GM18499 (cell line): ENCODE measurements around the gene DSPP.
A peak's percentile ranks its signal among the peaks of the same experiment; 100 is the strongest.
"Not testable (repeated sequence)": the region's sequence is repeated elsewhere in the genome, so short reads cannot be mapped to it uniquely, and the experiment has no call there.

Source experiments
- ATAC-seq: cut with Tn5 transposase; IDR thresholded peaks from one replicate; pipeline ENCODE4 v1.9.1; 2021; ENCODE audit warnings: moderate number of reproducible peaks; ENCODE audit not compliant: insufficient read depth, unreplicated experiment

Gene DSPP

GRCh38 chr4:87608229-87608628 is at the start of gene DSPP:
Gene DSPP (plus strand): TSS chr4:87608529. CDS start chr4:87610909, 2,380 bp downstream.
- no peak for ATAC-seq

DNA sequence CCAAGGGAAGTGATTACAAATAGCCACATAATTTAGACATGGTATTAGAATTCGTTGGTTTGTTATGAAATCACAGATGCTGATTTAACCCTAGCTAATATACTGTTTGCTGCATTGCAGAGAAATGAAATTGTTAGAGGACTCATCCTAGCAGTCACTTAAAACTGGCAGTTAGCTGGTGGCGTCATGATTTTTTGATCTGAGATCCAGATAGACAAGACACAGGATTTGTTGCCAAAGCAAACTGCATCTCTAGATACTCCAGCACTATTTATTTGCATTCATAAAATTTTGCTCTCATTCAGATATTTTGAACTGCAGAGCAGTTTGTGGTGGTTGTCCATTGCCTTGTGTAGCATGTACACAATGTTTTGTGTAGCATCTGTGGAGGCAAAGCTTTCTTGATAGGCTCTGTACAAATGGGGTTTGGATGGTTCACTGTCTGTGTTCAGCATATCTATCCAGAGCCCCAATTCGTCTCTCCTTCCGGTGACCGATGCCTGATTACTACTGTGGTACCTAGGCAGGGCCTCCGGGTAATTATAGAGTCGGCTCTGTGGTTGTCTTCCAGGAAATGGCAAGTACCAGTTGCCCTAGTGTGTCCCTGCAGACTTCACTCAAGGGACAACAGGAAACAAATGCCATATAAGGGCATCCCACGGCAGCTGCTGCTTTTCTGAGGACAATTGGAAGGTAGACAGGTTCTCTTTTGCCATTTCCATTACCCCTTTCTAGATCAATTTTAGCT is 49.1 kb upstream of the DSPP start:
- peak; percentile 87 for ATAC-seq

DNA sequence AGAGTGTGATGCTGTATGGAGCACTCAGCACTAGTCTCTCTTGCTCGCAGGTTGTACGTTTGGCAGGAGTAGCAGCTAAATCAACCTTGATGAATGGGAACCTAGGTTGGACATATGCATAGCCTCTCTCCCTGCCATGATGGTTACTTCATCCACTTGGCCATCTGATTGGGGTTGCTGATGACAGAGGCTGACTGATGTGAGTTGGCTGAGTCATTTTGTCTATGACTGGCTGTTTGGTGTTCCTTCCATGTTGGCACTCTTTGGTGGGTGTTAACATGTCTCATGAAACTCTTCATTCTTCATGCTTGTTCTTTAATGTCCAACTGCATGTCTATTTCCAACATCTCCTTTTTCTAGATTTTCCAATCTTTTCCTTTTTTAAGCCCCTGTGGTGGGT is 47.5 kb upstream of the DSPP start:
- ATAC-seq: no peak

DNA sequence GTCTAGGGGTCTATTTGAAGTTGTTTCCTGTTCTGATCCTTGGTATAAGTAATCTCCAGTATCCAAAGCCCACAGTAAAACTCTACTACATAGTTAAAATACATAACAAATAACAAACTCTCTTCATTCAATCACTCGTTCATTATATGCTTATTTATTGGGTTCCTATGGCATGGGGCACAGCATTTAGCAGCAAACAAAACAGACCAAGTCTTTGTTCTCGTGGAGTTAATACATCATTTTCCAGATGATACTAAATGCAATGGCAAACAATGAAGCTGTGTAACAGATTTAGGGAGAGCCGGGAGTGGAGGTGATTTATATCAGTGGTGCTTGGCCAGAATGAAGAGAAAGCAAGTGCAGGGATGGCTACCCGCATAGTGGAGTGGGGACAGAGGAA is 42.6 kb upstream of the DSPP start:
- ATAC-seq: no peak

- no peak for ATAC-seq
These were observed 42.1 kb upstream of the DSPP start for GRCh38 chr4:87566276-87566675.

- ATAC-seq: no peak
These were observed 41.1 kb upstream of the DSPP start for GRCh38 chr4:87567191-87567590.

- no peak for ATAC-seq
These were observed 38.0 kb upstream of the DSPP start for GRCh38 chr4:87570290-87570805.

GRCh38 chr4:87574376-87574775 is 34.0 kb upstream of the DSPP start:
- not testable (repeated sequence) for ATAC-seq

GRCh38 chr4:87574996-87575395 is 33.3 kb upstream of the DSPP start:
- ATAC-seq: no peak

DNA sequence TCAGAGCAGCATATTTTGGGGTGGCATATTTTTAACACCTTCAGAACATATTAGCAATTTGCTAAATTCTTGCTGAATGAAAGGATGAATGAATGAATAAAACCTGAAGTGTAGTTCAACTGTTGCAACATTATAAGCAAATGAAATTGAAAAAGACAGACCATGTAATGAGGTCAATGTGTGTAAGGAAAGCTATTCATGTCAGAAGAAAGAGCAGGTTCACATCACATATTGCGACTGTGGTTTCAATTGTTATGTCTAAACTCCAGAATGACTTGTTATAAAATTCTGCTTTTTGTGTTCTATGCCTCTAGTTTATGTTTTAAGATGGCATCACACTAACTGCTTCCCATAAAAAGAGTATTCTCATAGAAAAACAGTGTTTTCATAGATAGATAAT is 32.9 kb upstream of the DSPP start:
- no peak for ATAC-seq

DNA sequence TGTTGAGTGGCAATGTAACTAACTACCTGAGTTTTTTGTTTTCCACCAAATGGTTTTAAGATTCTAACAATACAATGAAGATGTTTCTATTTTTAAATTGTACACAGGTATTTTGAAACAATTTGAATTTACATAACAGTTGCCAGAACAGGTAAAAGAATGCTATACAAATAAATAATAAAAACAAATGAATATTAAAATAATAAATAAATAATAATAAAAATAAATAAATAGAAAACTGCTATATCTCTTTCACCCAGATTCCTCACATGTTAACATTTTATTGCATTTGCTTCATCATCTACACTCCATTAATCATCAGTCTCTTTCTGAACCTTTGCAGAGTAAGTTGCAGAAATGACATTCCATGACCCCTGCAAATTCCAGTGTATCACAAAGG is 32.3 kb upstream of the DSPP start:
- no peak for ATAC-seq

- ATAC-seq: no peak
These were observed 28.9 kb upstream of the DSPP start for GRCh38 chr4:87579478-87579877.

DNA sequence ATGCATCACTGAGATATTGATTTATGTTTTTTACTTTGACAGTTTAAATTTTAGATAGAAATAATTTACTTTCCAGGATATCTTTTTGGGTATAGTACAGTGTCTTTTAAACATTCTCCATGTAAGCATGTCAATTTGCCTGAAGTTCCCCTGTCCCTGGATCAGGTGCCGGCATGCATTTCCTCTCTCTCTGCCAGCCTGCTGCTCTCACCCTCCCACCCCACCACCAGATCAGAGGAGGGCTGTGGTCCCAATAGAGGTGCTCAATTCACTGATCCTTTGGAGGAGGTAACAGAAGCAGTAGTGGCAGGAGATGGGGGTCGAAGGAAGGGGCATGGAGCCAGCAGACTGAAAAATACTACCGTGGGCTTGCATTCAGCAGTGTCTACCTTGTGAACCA is 28.3 kb upstream of the DSPP start:
- no peak for ATAC-seq

DNA sequence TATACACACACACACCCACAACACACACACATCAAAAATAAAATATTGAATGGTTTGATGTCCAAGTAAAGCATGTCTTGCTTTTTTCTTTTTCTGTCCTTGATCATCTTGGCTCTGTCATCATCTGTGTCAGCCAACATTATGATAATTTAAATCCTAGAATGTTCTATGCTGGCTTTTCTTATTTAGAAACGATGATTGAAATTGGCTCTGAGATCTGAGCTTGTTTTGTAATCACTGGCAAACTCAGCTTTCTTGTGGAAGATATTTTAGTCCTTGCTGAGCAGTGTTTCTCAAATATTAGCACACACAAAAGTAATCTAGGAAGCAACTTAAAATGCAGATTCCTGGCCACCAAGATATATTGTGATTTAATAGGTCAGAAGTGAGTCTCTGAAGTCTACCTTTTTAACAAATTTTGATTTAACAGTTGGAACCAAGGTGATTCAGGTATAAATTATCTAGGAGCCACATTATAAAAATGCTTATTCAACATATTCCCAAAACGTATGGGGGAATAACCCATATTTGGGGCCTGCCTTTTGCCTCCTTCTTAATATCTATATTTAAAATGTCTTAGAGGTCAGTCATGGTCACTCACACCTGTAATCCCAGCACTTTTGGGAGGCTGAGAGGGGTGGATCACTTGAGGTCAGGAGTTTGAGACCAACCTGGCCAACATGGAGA is 24.0 kb upstream of the DSPP start:
- no peak for ATAC-seq

- ATAC-seq: no peak
These were observed 18.8 kb upstream of the DSPP start for GRCh38 chr4:87589531-87589930.

DNA sequence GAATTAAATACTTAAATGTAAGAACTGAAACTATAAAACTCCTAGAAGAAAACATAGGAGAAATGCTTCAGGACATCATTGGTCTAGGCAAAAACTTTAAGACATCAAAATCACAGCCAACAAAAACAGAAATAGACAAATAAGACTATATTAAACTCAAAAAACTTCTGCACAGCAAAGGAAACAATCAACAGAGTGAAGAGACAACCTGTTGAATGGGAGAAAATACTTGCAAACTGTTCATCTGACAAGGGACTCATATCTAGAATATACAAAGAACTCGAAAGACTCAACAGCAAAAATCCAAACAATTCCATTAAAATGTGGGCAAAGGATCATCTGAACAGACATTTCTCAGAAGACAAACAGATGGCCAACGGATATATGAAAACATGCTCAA is 16.2 kb upstream of the DSPP start:
- ATAC-seq: no peak

DNA sequence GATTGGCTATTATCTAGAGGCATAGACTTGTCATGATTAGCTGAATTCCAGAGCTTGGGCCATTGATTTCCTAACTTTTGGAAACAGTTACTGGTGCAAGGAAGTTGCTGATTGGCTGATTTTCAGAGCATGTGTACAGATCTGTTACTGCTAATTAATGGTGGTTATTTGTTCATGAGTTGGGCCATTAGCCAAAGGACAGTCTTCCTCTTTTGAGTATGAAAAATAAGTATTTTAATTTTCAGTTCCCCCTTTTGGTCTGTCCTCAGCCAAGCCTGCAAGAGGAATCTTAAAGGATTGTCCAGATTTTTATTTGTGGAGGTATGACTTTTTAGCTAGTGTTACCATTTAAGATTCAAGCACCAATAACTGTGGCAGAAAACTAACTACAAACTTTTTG is 7.0 kb upstream of the DSPP start:
- no peak for ATAC-seq

DNA sequence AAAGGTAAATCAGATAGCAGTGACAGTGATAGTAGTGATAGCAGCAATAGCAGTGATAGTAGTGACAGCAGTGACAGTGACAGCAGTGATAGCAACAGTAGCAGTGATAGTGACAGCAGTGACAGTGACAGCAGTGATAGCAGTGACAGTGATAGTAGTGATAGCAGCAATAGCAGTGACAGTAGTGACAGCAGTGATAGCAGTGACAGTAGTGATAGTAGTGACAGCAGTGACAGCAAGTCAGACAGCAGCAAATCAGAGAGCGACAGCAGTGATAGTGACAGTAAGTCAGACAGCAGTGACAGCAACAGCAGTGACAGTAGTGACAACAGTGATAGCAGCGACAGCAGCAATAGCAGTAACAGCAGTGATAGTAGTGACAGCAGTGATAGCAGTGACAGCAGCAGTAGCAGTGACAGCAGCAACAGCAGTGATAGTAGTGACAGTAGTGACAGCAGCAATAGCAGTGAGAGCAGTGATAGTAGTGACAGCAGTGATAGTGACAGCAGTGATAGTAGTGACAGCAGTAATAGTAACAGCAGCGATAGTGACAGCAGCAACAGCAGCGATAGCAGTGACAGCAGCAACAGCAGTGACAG is 6.1 kb downstream of the DSPP start:
- no peak for ATAC-seq

- ATAC-seq: no peak
These were observed 7.9 kb downstream of the DSPP start for GRCh38 chr4:87616268-87616667.

GRCh38 chr4:87620086-87620485 is 11.8 kb downstream of the DSPP start:
- ATAC-seq: no peak

GRCh38 chr4:87620491-87620890 is 12.2 kb downstream of the DSPP start:
- no peak for ATAC-seq
